CMK (cell line): ENCODE data around the gene TTC21B.

ENCODE experiments used
- DNase-seq: peaks from one replicate; pipeline ENCODE4 v3.0.0-alpha.2; 2010; ENCODE audit warnings: low read depth

Gene TTC21B

DNA sequence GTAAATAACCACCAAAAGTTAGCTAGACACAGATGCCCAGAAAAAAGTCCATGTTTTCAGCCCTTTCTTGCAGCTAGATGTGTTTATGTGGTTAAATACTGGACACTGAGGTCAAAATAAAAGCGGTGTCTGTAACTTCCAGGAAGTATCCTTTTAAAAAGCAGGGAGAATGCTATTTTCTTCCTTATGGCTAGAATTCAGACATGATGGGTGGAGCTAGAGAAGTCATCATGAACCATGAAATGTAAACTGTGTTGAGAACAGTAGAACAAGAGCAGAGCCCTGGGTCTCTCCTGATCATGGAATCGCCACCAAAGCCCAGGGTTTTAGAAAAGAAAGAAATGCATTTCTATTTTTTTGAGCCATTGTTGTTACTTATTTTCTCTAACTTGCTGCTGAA is 118.2 kb downstream of the TTC21B start:
- DNase-seq: no peak

- DNase-seq: no peak
Observed at GRCh38 chr2:165833156-165833555, 120.4 kb downstream of the TTC21B start.

DNA sequence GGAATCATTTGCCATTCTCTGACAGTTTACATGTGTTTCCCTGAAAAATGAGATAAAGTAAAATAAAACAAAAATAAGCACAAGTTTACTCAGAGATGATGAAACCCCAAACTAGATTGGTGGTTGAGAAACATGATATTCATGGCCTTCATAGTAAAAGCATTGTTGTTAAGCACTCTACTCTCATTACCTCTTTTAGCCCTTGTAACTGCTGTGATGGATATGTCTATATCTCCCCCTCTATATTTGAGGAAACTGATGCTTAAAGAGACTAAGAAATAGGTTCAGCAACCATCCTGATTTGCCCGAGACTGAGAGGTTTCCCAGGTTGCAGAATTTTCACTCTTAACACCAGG is 125.7 kb downstream of the TTC21B start:
- no peak for DNase-seq

- DNase-seq: no peak
Observed at GRCh38 chr2:165827016-165827920, 126.3 kb downstream of the TTC21B start.

DNA sequence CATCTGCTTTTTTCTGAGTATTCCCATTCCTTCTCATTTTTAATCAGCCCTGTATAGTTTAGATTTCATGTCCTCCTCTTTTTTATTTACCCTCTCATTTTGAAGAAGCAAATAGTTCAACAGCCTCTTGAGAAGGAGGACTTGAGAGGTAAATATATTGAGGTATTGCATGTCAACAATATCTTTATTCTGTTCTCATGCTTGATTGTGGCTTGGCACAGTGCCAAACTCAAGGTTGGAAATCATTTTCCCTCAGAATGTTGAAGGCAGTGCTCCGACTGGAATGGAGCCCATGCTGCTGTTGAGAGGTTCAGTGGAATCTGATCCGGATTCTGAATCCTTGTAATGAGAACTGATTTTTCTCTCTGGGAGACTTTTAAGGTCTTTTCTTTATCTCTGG is 128.5 kb downstream of the TTC21B start:
- no peak for DNase-seq
